HL-60 (cell line): ENCODE results near the gene TLE2.

Experiments used
- DNase-seq, 2 experiments: peaks; one replicate each; pipeline ENCODE4 v3.0.0-alpha.2; 2010 to 2020; ENCODE audit warnings: low read depth in 1 of 2, low spot score in 1 of 2
- H3K27ac ChIP-seq: fragments of 250-450 bp; sonication (Bioruptor Pico); replicated peaks from 2 replicates; pipeline ENCODE4 v1.5.1; 2020; ENCODE audit warnings: mild to moderate bottlenecking, moderate library complexity
- H3K27me3 ChIP-seq: fragments of 250-450 bp; sonication (Bioruptor Pico); 2 replicates; pipeline ENCODE4 v1.5.1; 2021; ENCODE audit warnings: mild to moderate bottlenecking, moderate library complexity; ENCODE audit not compliant: insufficient read depth, poor library complexity, severe bottlenecking
- H3K4me3 ChIP-seq: replicated peaks from 2 replicates; pipeline ENCODE4 v1.5.1; 2011; ENCODE audit warnings: mild to moderate bottlenecking, control low read depth, low read length; ENCODE audit not compliant: insufficient read depth
- CTCF ChIP-seq: IDR thresholded peaks from one replicate; pipeline ENCODE4 v1.5.1; 2011; ENCODE audit warnings: low read length, control low read depth, inconsistent platforms; ENCODE audit not compliant: insufficient read depth
- GABPA ChIP-seq: IDR thresholded peaks from 2 replicates; pipeline ENCODE4 v1.6.1; 2012; ENCODE audit warnings: low read depth
- POLR2AphosphoS5 ChIP-seq: IDR thresholded peaks from 2 replicates; pipeline ENCODE4 v1.6.1; 2012; ENCODE audit warnings: low read depth
- REST ChIP-seq: IDR thresholded peaks from 2 replicates; pipeline ENCODE4 v1.6.1; 2012; ENCODE audit warnings: low read depth; ENCODE audit not compliant: insufficient replicate concordance
- SPI1 ChIP-seq: IDR thresholded peaks from 2 replicates; pipeline ENCODE4 v1.6.1; 2012; ENCODE audit warnings: low read depth, mild to moderate bottlenecking, borderline replicate concordance

The TLE2 gene

DNA sequence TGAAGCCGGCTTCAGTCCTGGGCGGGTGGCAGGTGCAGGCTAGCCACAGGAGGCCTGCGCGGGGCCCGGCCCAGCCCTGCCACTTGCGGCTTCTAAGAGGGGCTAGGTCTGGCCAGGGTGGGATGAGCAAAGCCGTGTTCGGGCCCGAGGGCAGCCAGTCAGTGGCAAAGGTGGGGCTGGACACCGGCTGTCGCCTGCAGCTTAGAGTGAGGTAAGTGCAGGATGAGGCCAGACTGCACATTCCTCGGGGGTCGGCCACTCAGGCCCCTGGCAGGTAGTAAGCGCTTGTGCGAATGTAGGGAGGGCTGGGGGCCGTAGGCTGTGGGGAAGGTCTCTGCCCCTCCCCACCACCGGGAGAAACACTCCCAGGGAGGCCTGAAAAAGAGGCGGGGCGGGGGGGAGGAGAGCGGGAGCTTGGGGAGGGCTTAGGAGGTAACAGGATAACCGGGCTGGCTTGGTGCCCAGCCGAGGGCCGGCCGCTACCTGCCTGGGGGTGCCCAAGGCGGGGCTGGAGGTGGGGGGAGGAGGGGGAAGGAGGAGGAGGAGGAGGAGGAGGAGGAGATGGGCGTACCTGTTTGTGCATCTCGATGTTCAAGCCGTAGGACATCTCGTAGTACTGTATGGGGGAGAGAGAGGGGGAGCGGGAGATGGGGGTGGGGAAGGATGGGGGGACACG lies 26.8 kb upstream of the TLE2 start:
- Histone ChIP-seq H3K4me3 (no peak overlapping the region), H3K27ac (no peak overlapping the region), H3K27me3 (no peaks in the 10 kb centered on the region)
- TF ChIP-seq GABPA (no peak), REST (no peak), SPI1 (no peak), POLR2AphosphoS5 (no peak), CTCF (no peak)
- DNase-seq, result no peak

DNA sequence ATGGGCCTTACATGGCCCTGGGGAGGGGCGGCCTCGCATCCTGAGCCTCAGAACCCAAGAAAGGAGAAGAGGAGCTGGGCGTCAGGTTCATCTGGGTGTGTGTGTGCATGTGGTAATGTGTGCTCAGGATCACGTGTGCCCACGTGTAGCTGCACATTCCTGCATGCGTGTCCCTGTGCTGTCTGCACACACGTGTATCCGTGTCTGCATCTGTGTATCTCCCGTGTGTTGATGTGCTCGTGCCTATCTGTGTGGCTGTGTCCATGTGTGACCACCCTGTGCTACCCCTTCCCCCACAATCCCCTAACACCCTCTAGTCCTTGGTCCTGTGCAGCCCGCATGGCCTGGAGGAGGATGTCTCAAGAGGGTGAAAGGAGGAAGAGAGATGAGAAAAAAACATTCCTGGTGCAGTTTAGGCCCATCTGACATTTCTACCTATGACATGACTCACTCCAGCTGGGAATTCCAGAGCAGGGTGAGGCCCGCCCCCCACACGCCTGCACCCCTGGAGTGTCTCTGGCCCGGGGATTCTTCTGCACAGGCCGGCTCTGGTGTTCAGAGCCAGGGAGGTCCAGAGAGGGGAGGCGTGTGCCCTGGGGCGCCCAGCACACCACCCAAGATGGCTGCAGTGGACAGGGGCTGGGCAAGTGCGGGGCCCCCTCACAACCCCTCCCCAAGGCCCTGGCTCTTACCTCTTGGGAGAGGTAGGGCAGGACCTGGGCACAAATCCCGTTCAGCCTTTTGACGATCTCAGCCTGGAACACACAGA lies 26.1 kb upstream of the TLE2 start:
- no peak for DNase-seq
- no peak overlapping the region for H3K27ac ChIP-seq
- no peak overlapping the region for H3K4me3 ChIP-seq
- no peak for TF ChIP-seq GABPA
- TF ChIP-seq REST, result no peak
- TF ChIP-seq POLR2AphosphoS5, result no peak
- TF ChIP-seq CTCF, result no peak
- no peak for TF ChIP-seq SPI1
- H3K27me3 ChIP-seq, result no peaks in the 10 kb centered on the region

DNA sequence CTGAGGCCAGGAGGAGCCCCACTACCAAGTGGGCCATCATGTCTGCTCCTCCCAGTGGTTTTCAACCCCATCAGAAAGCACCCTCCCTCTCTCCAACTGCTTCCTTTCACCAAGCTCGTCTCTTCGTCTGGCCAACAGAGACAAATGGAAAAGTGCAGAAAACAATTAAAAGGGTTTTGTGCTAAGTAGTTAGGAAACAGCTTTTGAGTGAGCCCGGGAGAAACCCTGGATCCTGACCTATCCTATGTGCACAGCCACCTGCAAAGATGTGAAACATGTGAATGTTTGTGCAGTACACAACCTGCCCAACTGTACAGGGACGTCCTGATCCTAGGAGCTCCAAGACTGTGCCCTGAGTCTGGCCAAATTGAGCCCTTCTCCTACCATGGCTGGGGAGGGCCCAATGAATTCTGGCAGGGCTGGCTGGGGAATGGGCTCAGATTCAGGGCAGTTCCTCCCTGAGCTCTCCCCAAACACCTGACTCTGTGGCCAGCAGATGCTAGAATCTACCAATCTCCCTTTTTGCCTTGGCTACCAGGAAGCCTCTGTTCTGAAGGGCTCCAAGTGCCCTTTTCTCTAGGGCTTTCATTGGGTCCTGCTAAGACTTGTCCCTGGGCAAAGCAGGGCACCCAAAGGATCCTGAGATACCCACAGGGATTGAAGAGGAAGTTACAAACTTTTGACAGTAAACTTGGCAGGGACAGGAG lies 25.3 kb upstream of the TLE2 start:
- no peak overlapping the region for H3K27ac ChIP-seq
- no peaks in the 10 kb centered on the region for H3K27me3 ChIP-seq
- no peak for DNase-seq
- no peak overlapping the region for H3K4me3 ChIP-seq
- no peak for TF ChIP-seq SPI1
- no peak for TF ChIP-seq REST
- no peak for TF ChIP-seq GABPA
- no peak for TF ChIP-seq POLR2AphosphoS5
- TF ChIP-seq CTCF, result no peak
